Spleen (tissue), 11 donors: ENCODE measurements around the gene ZNF3. TPM values are rescaled to one million over a fixed set of nuclear protein-coding genes. Genes with fewer than 3 reads are reported as not detected.

Experiments
- DNase-seq: peaks from one replicate; pipeline ENCODE4 v3.0.0-alpha.2; 2020
- H3K27ac ChIP-seq, 8 donors: fragments of 200-600 bp; sonication (generic) in 7 of 8; 1 replicate in 4 of 8; 2 replicates in 4 of 8; pipeline versions ENCODE4 v1.5.0 to v1.8.0; 2016 to 2021; ENCODE audit warnings: inconsistent platforms in 4 of 8, mild to moderate bottlenecking in 4 of 8, moderate library complexity in 1 of 8
- H3K27me3 ChIP-seq, 7 donors: fragments of 200-600 bp; sonication (generic) in 6 of 7; replicated peaks in 1 of 7; 1 replicate in 4 of 7; 2 replicates in 3 of 7; pipeline versions ENCODE4 v1.5.0 to v1.8.0; 2016 to 2021; ENCODE audit warnings: inconsistent platforms in 3 of 7, mild to moderate bottlenecking in 1 of 7
- H3K36me3 ChIP-seq, 6 donors: fragments of 200-600 bp; sonication (generic) in 5 of 6; 1 replicate in 4 of 6; 2 replicates in 2 of 6; pipeline versions ENCODE4 v1.5.0 to v1.8.0; 2016 to 2021; ENCODE audit warnings: inconsistent platforms in 2 of 6
- H3K4me1 ChIP-seq, 6 donors: fragments of 200-600 bp; sonication (generic) in 5 of 6; 1 replicate in 3 of 6; 2 replicates in 3 of 6; pipeline versions ENCODE4 v1.5.0 to v1.8.0; 2016 to 2021; ENCODE audit warnings: inconsistent platforms in 3 of 6
- H3K4me3 ChIP-seq, 8 donors: fragments of 200-600 bp; sonication (generic) in 7 of 8; 1 replicate in 4 of 8; 2 replicates in 4 of 8; pipeline versions ENCODE4 v1.5.0 to v1.8.0; 2016 to 2021; ENCODE audit warnings: inconsistent platforms in 4 of 8, mild to moderate bottlenecking in 4 of 8, moderate library complexity in 2 of 8
- H3K9me3 ChIP-seq, 8 donors: fragments of 200-600 bp; sonication (generic) in 7 of 8; 1 replicate in 4 of 8; 2 replicates in 4 of 8; pipeline versions ENCODE4 v1.5.0 to v1.8.0; 2016 to 2021; ENCODE audit warnings: inconsistent platforms in 4 of 8
- CTCF ChIP-seq, 11 experiments: fragments of 200-600 bp in 7 of 11; fragments of 450-650 bp in 4 of 11; sonication (generic) in 4 of 11; IDR thresholded peaks in 8 of 11; conservative IDR thresholded peaks in 3 of 11; 1 replicate in 7 of 11; 2 replicates in 4 of 11; pipeline versions ENCODE4 v1.4.0 to v1.8.0; 2016 to 2021; ENCODE audit warnings: antibody characterized with exemption in 11 of 11, inconsistent platforms in 4 of 11, mild to moderate bottlenecking in 1 of 11
- POLR2A ChIP-seq, 3 donors: fragments of 450-650 bp; IDR thresholded peaks; one replicate each; pipeline ENCODE4 v1.5.1; 2017; ENCODE audit warnings: antibody characterized with exemption in 3 of 3, mild to moderate bottlenecking in 1 of 3
- POLR2AphosphoS5 ChIP-seq, 3 donors: sonication (generic); formaldehyde crosslinking; IDR thresholded peaks; one replicate each; pipeline ENCODE4 v1.5.1; 2017; ENCODE audit warnings: antibody characterized with exemption in 3 of 3
- WGBS, 5 donors: extraction: QIAGEN DNeasy Blood & Tissue Kit in 3 of 5; methylation state at CpG; one replicate each; pipeline versions ENCODE4 v1.1.5 to v1.1.7; 2013 to 2018; 5-methylcytosine and 5-hydroxymethylcytosine counted together
- intact Hi-C: fragments of 100-400 bp; cut with DNase I; formaldehyde crosslinking; loops from one replicate; pipeline ENCODE4 v1.15.0; 2023; ENCODE audit warnings: low total_unique reads
- polyA plus RNA-seq, 3 donors: library from polyadenylated mRNA; stranded (reverse); fragments of 200-250 nt; gene quantifications; one replicate each; pipeline ENCODE4 v1.2.1, GENCODE V29; 2013
- total RNA-seq, 7 donors: library from RNA; depleted of rRNA in 3 of 7; stranded (reverse); fragments of >200 nt in 3 of 7; fragmentation: NEBNext Ultra II Directional in 4 of 7; extraction: Animal tissue kit (Norgen Biotek cat#: 25700) in 4 of 7; gene quantifications; one replicate each; pipeline versions ENCODE4 v1.1.0 to v1.2.1, GENCODE V29; 2016 to 2021
- donor health status: healthy with polysubstance abuse.
- donor health status: DM: no; HTN: no; CAD: no; lungs with moderate emphysema.
- donor health status: DM: no; HTN: no; CAD: no.
- donor health status: Bipolar disorder and iron deficiency.
- donor health status: healthy.
- donor health status: DM: no; HTN: no; CAD: no.
- donor health status: DM: yes; HTN: yes; CAD: no.

ZNF3 gene
- total and polyA plus RNA-seq, 10 donors = 11.0 to 34.0 (median 27.9) TPM

GRCh38 chr7:100119970-100120732, 38.6 kb upstream of the ZNF3 start:
- Histone ChIP-seq H3K27me3 (no peaks in the 10 kb centered on the region), H3K36me3 (peaks cover 0 to 31% (median 2%) of the 10 kb centered on the region in 6 donors), H3K4me1 (peaks cover 18 to 75% (median 41%) of the 10 kb centered on the region in 6 donors), H3K4me3 (peak overlapping the region; percentile 72 to 94 (median 88)), H3K27ac (peak overlapping the region; percentile 40 to 96 (median 89)), H3K9me3 (no peaks in the 10 kb centered on the region)
- 24 to 46% (median 26%) methylated on average over 11 to 19 of the region's 19 CpGs for WGBS, 5 donors
- peak; percentile 86 for DNase-seq
- intact Hi-C loops = no loop called here
- no peak for TF ChIP-seq POLR2AphosphoS5 (IDR thresholded peaks at IDR 0.05)
- TF ChIP-seq CTCF (IDR thresholded peaks at IDR 0.05 in 8 of 11, conservative IDR thresholded peaks at IDR 0.05 in 3 of 11) = no peak
- TF ChIP-seq POLR2A (IDR thresholded peaks at IDR 0.05) = no peak

- Histone ChIP-seq H3K36me3 (peaks cover 0 to 31% (median 6%) of the 10 kb centered on the region in 6 donors), H3K27me3 (no peaks in the 10 kb centered on the region), H3K4me3 (peak within 1 kb of the TSS; percentile 75 to 94 (median 90)), H3K27ac (peak within 1 kb of the TSS; percentile 87 to 96 (median 90)), H3K4me1 (peaks cover 16 to 67% (median 33%) of the 10 kb centered on the region in 6 donors), H3K9me3 (no peaks in the 10 kb centered on the region)
- 0 to 1% (median 0%) methylated on average over 30 to 49 of the region's 49 CpGs for WGBS, 5 donors
- TF ChIP-seq POLR2A (IDR thresholded peaks at IDR 0.05) (peak in 1 of 3 donors; percentile 32), CTCF (IDR thresholded peaks at IDR 0.05 in 8 of 11, conservative IDR thresholded peaks at IDR 0.05 in 3 of 11) (peak in 5 of 11 experiments; percentile 8 to 34 (median 14)), POLR2AphosphoS5 (IDR thresholded peaks at IDR 0.05) (peak; percentile 88 to 92 (median 90))
- DNase-seq = peak; percentile 98
- intact Hi-C loops = no loop called here
These were observed 37.8 kb upstream of the ZNF3 start, which contains the start of the genes CNPY4 and TAF6 for GRCh38 chr7:100119072-100119969. Gene CNPY4 (plus strand): TSS chr7:100119634. CDS start chr7:100119745, 111 bp downstream. Gene TAF6 (minus strand): TSS chr7:100119358. CDS start chr7:100114209, 5,149 bp downstream.

- WGBS, 5 donors = 21 to 23% (median 23%) methylated on average over 17 to 18 of the region's 18 CpGs
- H3K36me3 ChIP-seq = peaks cover 0 to 33% (median 10%) of the 10 kb centered on the region in 6 donors
- H3K4me1 ChIP-seq = peaks cover 16 to 59% (median 32%) of the 10 kb centered on the region in 6 donors
- intact Hi-C loops = no loop called here
- no peaks in the 10 kb centered on the region for H3K27me3 ChIP-seq
- H3K27ac ChIP-seq = peak overlapping the region; percentile 87 to 96 (median 90)
- H3K4me3 ChIP-seq = peak overlapping the region; percentile 75 to 94 (median 90)
- no peaks in the 10 kb centered on the region for H3K9me3 ChIP-seq
- DNase-seq = no peak
- no peak for TF ChIP-seq CTCF (IDR thresholded peaks at IDR 0.05 in 8 of 11, conservative IDR thresholded peaks at IDR 0.05 in 3 of 11)
- TF ChIP-seq POLR2A (IDR thresholded peaks at IDR 0.05) = no peak
- TF ChIP-seq POLR2AphosphoS5 (IDR thresholded peaks at IDR 0.05) = no peak
These were observed 37.0 kb upstream of the ZNF3 start for GRCh38 chr7:100118388-100119071.
